GM21528 (cell line): ENCODE measurements around the gene NR2C1.

Source experiments
- ATAC-seq: cut with Tn5 transposase; IDR thresholded peaks from one replicate; pipeline ENCODE4 v1.9.1; 2021; ENCODE audit warnings: mild to moderate bottlenecking, moderate library complexity; ENCODE audit not compliant: unreplicated experiment, low FRiP score

Gene NR2C1

GRCh38 chr12:94970560-94970959 lies 102.9 kb downstream of the NR2C1 start:
- ATAC-seq = no peak
